Measurements from ENCODE around the gene PDCD1.
"Not testable (repeated sequence)": the region's sequence is repeated elsewhere in the genome, so short reads cannot be mapped to it uniquely, and the experiment has no call there.

PDCD1 gene

DNA sequence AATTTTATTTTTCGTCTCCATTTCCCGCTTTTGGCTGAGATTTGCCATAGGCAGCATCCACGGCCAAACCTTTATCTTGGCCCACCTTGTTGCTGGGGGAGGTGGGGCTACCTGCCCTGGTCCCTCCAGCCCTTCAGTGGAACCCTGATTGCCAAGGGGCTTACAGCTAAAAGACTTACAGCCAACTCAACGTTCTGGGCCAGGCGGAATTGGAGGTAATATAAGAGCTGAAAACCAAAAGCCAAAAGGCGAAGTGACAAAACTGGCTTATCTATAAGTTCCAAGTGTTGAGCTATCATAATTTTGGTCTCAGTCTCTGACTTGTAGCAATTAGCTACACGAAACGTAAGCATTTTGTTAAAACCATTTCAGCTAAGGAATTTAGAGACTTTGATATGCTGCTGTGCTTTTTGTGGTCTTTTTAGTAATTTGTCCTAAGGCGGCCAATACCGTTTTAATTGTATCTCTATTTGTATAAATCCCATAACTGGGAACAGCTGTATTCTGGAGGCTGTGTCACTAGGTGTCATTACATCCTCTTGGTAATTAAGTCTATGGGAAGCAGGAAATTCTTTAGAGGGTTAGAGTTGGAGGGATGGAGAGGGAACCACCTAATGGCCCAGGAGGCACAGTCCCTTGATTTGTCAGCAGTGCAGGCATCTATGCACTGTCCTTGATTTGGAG lies 24.0 kb downstream of the PDCD1 start:
- DNase-seq (ENCODE audit: low read depth, low spot score), result no peak

DNA sequence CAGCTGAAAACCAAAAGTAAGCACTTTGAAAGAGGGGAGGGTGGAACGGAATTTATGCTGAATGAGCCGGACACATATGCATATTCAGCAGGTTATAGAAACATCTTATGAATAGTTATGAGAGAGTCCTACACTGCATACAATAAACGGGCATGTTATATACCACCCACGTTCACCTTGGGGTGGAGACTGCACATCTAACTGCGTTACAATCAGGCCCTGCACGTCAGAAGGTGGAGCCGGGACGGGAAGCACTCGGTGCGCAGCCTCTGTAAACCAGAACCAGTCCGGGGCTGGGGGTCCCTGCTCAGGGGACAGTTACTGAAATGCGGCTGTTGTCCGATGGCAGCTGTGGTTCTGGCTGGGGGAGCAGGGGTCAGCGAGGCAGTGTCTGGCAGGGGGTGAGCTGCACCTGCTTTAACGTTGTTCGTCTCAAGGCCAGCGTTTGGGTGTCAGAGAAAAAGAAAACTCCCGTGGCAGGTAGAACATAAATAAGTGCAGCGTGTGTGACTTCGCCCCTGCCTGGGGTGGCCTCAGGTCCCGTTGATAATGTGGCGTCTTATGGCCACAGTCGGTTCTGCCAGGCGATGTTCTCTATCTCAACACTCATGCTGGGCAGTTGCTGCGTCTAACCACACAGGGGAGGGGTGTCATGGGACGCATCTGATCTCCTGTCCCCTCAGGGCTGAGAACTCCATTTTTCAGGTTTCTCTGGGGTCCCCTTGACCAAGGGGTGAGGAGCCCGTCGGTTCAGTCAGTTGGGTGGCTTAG lies 24.8 kb downstream of the PDCD1 start:
- DNase-seq (ENCODE audit: low read depth, low spot score), result not testable (repeated sequence)

DNA sequence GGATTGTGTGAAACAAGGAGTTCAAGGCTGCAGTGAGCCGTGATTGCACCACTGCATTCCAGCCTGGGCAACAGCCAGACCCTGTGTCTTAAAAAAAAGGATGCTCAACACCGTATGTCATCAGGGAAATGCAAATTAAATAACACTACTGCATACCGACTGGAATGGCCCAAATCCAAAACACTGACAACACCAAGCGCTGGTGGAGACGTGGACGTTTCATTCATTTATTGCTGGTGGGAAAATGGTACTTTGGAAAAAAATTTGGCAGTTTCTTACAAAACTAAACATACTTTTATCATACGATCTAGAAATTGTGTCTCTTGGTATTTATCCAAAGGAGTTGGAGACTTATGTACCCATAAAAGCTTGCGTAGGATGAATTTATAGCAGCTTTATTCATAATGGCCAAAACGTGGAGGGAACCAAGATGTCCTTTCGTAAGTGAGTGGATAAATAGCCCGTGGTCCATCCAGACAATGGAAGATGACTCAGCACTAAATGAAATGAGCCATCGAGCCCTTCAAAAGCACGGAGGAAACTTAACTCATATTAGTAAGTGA lies 25.5 kb downstream of the PDCD1 start:
- DNase-seq (ENCODE audit: low read depth, low spot score), result no peak

DNA sequence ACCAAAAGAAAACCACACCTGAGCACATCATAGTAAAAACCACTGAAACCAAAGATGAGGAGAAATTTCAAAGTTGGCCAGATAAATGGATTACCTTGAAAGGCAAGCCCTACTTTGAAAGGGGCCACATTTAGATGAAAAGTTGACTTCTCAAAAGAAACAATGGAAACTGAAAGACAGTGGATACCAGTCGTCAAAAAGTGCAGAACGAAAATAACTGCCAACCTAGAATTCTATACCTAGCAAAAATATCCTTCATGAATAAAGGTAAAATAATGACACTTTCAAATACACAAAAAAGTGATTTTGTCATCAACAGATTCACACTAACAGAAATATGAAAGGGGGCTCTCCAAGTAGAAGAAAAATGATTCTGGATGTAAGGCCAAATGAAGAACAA lies 31.3 kb downstream of the PDCD1 start:
- no peak for DNase-seq (ENCODE audit: low read depth, low spot score)

DNA sequence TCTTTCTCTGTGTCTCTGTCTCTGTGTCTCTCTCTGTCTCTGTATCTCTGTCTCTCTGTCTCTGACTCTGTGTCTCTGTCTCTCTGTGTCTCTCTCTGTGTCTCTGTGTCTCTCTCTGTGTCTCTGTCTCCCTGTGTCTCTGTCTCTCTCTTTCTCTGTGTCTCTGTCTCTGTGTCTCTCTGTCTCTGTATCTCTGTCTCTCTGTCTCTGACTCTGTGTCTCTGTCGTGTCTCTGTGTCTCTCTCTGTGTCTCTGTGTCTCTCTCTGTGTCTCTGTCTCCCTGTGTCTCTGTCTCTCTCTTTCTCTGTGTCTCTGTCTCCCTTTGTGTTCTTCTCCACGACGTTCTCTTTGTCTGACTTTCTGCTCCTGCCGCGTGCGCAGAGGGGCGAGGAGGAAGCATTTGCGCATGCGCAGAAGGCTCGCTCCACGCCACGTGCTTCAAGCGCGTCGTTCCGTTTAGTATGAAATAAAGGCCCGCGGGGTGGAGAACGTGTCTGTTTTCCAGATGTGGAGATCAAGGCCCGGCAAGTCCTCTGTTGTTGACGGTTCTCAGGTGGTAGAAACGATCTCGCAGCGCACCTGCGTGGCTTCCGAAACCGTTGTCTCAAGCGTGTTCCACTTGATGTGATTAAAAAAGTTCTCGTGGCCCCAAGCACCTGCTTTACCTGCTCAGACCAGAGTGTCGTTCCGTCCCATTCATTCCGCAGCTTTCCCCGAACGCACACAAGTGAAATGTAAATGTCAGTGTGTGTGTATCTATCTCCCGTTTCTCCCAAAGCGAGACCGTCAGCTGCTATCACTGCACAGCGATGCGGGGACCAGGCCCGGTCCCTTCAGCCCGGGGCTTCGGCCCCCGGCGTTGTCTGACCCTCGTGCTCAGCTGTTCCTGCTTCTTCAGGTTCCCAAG lies 34.9 kb downstream of the PDCD1 start:
- not testable (repeated sequence) for DNase-seq (ENCODE audit: low read depth, low spot score)

DNA sequence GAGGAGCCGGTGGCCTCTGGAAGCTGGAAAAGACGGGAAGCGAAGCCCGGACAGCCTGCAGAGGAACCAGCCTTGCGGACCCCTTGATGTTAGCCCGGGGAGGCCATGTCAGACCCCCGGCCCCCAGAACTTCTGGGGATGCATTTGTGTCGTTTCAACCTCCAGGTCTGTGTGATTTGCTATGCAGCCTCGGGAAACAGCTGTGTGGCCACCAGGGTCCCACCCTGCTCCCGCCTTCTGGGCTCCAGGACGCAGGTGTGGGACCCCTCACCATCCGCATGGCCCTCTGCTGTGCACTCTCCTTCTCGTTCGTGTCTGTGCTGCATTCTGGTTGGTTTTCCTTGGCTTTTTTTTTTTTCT lies 36.5 kb downstream of the PDCD1 start:
- no peak for DNase-seq (ENCODE audit: low read depth, low spot score)

DNA sequence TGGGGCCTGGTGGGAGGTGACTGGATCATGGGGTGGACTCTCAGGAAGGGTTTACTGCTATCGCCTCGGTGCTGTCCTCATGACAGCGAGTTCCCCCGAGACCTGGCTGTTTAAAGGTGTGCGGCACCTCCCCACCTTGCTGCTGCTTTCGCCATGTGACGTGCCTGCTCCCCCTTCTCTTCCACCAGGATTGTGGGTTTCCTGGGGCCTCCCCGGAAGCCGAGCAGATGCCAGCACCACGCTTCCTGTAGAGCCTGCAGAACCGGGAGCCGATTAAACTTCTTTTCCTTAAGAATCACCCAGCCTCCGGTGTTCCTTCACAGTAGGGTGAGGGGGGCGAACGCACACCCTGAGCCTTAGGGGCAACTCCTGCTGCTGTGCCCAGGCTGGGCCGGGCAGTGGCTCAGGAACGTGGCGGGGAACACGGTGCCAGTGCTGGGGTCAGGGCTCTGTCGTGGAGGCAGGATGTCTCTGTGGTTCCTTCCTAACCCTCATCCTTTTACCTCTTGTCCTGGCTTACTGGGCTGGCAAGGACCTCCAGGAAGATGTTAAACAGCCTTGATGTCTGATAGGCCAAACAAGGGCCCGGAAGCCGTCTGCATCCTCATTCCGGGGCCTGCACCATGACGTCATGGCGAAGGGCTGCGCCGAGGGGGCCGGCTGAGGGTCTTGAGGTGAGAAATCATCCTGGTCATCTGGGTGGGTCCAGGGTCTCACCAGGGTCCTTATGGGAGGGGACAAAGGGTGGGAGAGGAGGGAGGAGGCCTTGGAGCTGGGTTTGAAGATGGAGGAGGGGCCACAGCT lies 37.0 kb downstream of the PDCD1 start:
- no peak for DNase-seq (ENCODE audit: low read depth, low spot score)

DNA sequence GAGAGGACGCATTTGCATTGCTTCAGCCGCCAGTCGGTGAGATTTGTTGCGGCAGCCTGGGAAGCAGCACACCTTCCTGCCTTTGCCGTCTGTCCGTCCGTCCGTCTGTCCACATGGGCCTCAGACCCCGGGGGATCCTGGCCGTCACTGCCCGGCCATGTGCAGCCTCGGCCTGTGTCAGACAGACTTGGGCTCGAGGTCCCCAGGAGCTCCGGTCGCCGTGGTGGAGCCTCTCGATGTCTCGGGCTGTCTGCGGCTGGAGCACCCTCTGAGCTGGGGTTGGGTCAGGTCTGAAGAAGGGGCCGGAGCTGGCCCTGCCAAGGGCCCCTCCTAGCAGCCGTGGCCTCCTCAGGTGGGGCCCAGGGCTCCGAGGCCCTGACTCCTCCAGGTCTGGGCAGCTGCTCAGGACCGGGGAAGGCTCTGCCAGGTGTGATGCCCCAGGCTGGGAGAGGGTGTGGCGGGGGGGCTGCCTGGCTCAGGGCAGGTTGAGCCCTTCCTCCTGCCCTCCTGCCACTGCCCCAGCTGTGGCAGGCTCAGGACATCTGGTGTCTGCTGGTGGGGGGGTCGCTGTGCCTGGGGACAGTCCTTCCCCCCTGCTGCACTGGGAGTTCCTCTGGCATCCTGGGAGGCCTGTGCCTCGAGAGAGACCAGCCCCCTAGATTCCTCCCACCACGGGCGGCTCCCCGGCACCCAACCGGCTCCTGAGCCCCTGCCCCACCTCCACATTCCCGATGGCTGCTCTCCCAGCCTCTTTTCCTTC lies 37.9 kb downstream of the PDCD1 start:
- no peak for DNase-seq (ENCODE audit: low read depth, low spot score)

DNA sequence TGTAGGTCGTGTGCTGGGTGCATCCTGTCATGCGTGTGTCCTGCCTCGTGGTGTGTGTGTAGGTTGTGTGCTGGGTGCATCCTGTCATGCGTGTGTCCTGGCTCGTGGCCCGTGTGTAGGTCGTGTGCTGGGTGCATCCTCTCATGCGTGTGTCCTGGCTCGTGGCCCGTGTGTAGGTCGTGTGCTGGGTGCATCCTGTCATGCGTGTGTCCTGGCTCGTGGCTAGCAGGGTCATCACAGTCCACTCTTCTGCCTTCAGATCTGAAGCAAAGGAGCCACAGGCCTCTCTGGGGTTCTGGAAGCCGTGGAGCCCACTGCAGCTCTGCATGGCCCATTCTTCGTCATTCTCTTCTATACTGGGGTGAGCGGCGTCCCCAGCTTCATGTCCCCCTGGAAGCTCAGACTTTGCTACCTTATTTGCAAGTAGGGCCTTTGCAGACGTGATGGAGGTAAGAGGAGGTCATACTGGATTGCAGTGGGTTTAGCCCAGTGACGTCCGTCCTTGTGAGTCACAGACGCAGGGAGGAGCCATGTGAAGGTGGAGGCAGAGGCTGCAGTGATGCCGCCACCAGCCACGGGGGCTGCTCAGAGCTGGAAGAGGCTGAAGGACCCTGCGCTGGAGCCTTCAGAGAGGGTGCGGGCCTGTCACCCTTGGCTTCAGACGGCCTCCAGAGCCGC lies 38.6 kb downstream of the PDCD1 start:
- DNase-seq (ENCODE audit: low read depth, low spot score), result not testable (repeated sequence)

DNA sequence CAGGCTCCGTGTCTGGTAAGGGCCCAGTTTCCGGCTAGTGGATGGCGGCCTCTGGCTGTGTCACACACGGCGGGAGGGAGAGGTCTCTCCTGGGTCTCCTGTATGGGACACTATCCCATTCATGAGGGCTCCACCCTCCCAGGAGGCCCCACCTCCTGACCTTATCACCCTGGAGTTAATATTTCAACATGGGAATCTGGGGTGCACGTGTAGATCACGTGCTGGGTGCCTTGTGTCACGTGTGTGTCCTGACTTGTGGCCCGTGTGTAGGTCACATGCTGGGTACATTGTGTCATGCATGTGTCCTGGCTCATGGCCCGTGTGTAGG lies 39.8 kb downstream of the PDCD1 start:
- no peak for DNase-seq (ENCODE audit: low read depth, low spot score)

DNA sequence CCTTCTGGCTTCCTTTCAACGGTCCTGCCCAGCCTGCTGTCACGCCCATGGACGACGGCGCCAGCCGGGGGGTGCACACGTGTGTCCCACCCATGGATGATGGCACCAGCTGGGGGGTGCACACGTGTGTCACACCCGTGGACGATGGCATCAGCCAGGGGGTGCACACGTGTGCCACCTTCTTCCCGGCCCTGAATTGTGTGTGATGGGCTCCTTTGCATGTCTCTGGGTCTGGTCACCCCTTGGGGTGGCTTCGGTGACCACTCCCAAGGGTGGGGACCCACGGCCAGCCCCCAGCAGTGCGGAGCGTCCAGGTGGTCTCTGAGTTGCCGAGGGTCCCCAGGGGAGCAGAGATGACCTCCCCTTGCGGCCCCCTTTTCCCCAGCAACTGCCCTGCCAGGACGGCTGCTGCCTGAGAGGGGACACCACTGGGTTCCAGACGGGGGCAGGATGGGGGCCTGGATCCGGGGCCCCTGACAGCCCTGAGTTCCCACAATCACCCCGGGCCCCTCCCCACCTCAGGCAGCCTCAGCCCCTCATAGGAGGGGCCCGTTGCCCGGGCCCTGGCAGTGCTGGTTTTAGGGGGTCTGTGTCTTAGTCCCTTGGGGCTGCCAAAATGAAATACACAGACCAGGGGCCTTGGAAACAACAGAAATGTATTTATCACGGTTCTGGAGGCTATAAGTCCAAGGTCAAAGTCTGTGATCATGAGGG lies 40.3 kb downstream of the PDCD1 start:
- no peak for DNase-seq (ENCODE audit: low read depth, low spot score)

DNA sequence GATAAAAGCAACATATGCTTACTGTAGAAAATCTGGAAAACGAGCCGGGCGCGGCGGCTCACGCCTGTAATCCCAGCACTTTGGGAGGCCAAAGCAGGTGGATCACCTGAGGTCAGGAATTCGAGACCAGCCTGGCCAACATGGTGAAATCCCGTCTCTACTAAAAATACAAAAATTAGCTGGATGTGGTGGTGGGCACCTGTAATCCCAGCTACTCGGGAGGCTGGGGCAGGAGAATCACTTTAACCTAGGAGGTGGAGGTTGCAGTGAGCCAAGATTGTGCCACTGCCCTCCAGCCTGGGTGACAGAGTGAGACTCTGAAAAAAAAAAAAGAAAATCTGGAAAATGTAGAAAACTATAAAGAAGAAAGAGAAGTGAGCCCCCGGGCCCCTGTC lies 40.9 kb downstream of the PDCD1 start:
- not testable (repeated sequence) for DNase-seq (ENCODE audit: low read depth, low spot score)

DNA sequence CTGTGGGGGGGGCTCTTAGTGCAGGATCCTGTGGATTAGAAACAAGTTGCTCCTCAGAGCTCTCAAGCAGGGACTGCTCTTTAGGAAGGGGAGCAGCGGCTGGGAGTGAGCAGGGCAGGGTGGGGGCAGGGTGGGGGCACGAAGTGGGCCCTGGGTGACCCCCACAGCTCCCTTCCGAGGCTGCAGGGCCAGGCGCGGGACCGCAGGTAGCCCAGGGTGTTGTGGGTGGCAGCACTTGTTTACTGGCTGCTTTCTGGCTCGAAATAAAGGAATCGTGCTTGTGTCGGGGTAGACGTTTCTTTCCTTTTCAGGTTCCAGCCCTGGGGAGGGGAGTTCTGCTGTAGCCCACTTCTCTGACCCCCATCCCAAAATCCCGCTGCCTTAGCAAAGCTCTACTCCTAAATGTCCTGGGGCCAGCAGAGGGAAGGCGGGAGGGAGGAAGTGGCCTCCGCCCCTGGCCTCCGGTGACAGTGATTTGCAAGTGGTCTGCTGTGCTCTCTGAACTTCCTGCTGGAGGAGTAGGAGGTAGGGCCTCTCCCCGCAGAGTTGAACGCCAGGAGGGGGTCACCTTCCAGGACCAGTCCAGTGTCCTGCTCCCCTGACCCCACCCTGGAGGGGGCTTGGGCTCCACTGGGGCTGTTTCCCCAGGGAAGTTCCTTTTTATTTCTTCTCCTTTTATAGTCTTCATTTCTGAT lies 41.4 kb downstream of the PDCD1 start:
- no peak for DNase-seq (ENCODE audit: low read depth, low spot score)

DNA sequence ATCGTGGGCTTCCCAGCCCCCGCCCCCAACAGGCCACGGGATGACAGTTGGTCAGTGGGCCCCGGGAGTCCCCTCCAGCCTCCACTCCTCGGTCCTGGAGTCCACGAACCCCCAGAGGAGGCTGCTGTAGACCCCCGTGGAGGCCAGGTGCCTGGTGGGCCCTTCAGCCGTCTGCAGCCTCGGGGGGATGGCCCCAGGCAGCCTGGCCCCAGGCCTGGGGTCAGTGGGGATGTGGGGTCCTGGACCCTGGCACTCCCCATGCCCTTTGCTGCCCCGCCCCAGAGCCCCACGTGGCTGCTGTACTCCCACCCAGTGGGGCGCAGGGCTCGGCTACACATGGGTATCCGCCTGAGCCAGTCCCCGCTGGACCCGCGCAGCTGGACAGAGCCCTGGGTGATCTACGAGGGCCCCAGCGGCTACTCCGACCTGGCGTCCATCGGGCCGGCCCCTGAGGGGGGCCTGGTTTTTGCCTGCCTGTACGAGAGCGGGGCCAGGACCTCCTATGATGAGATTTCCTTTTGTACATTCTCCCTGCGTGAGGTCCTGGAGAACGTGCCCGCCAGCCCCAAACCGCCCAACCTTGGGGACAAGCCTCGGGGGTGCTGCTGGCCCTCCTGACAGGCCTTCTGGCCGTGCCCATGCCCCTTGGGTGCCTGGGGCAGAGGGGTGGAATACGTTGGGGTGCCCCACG lies 42.1 kb downstream of the PDCD1 start:
- DNase-seq (ENCODE audit: low read depth, low spot score), result no peak

DNA sequence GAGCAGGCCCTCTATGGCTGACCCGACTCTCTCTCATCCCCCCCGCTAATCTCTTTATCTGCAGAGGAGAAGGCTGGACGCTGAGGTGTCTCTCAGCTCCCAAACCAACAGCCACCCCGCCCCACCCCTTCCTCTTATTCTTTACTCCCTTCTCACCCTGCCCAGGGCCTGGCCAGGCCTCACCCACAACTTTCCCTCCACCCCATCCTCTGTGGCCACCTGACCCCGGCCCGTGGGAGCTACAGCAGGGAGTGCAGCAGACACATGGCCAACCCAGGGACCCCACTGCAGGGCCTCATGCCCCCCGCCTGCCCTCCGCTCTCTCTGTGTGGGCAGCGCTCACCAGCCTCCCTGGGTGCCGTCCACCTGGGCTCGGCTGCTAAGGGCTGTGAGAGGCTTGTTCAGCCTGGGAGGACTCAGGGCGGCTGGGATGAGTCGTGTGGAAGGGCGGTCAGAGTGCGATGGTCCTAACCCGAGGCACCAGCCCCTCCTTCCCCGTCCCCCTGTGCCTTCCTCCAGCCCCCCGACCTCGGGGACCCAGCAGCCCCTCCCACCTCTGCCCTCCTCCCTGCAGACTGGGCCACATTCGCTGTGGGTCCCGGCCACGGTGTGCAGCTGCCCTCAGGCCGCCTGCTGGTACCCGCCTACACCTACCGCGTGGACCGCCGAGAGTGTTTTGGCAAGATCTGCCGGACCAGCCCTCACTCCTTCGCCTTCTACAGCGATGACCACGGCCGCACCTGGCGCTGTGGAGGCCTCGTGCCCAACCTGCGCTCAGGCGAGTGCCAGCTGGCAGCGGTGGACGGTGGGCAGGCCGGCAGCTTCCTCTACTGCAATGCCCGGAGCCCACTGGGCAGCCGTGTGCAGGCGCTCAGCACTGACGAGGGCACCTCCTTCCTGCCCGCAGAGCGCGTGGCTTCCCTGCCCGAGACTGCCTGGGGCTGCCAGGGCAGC lies 42.9 kb downstream of the PDCD1 start:
- no peak for DNase-seq (ENCODE audit: low read depth, low spot score)

DNA sequence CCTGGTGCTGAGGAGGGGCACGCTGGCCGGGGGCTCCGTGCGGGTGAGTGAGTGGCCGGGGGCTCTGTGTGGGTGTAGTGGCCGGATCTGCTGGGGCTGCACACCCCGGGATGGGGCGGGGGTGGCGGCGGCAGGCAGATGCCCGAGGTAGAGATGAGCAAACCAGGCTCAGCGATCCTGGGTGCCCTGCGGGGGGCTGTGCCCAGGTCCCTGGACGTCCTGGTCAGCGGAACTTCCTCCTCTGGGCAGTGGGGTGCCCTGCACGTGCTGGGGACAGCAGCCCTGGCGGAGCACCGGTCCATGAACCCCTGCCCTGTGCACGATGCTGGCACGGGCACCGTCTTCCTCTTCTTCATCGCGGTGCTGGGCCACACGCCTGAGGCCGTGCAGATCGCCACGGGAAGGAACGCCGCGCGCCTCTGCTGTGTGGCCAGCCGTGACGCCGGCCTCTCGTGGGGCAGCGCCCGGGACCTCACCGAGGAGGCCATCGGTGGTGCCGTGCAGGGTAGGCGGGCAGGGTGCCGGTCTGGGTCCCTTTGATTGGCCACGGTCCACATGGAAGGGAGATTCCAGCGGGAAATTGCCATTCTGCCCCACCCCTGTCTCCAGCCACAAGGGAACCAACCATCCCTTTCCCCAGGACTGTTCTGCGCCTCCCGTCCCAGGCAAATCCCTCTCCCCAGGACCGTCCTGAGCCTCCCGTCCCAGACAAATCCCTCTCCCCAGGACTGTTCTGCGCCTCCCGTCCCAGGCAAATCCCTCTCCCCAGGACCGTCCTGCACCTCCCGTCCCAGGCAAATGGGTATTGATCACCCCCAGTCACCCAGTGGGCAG lies 43.8 kb downstream of the PDCD1 start:
- no peak for DNase-seq (ENCODE audit: low read depth, low spot score)
